Measurements from ENCODE around the gene CFAP45. TPM values are rescaled to one million over a fixed set of nuclear protein-coding genes. Genes with fewer than 3 reads are reported as not detected.

The CFAP45 gene
- total and polyA plus RNA-seq, 2 donors (not counting 1 experiment from before 2014, with no cell fraction given) = 1.3 to 2.4 TPM

GRCh38 chr1:159898527-159898926, 1.4 kb downstream of the CFAP45 start:
- H3K4me1 Mint-ChIP-seq = peaks cover 15% of the 10 kb centered on the region
- ChIA-PET POLR2A (no interaction called here), CTCF (no interaction called here)
- DNase-seq (peak; percentile 50), ATAC-seq (ENCODE audit: low read depth) (peak; percentile 41)
- no peak overlapping the region for H3K4me3 Mint-ChIP-seq
- no CpG with 5 or more reads among the region's 3 CpGs for WGBS (ENCODE audit: insufficient coverage)
- Histone ChIP-seq H3K27me3 (replicated peaks in 1 of 4; ENCODE audit: control extremely low read depth in 1 of 4, control insufficient read depth in 3 of 4, insufficient read depth in 4 of 4, low read length in 3 of 4) (peaks cover 0 to 11% (median 0%) of the 10 kb centered on the region in 4 experiments), H3K9me3 (ENCODE audit: control extremely low read depth in 1 of 3, control insufficient read depth in 2 of 3, insufficient read depth in 1 of 3, low read length in 2 of 3) (peaks cover 0 to 3% (median 0%) of the 10 kb centered on the region in 3 donors), H3K79me2 (ENCODE audit: control insufficient read depth, insufficient read depth, low read length) (no peaks in the 10 kb centered on the region), H3K4me1 (ENCODE audit: control insufficient read depth in 2 of 2, insufficient read depth in 2 of 2, low read length in 2 of 2) (peaks cover 9 to 11% of the 10 kb centered on the region in 2 donors), H3K4me2 (replicated peaks; ENCODE audit: low read depth, low read length, poor library complexity, severe bottlenecking) (peak overlapping the region; percentile 35), H4K20me1 (ENCODE audit: control insufficient read depth, insufficient read depth, low read length, poor library complexity, severe bottlenecking) (no peaks in the 10 kb centered on the region), H3K9ac (ENCODE audit: low read length) (no peak overlapping the region), H2AFZ (ENCODE audit: insufficient read depth, low read depth, low read length, poor library complexity, severe bottlenecking) (no peak overlapping the region), H3K4me3 (ENCODE audit: control extremely low read depth in 1 of 5, extremely low read depth in 1 of 5, insufficient read depth in 1 of 5, low read depth in 2 of 5, low read length in 4 of 5) (no peak overlapping the region), H3K36me3 (replicated peaks in 1 of 2; ENCODE audit: control extremely low read depth in 1 of 2, control insufficient read depth in 1 of 2, extremely low read depth in 1 of 2, insufficient read depth in 2 of 2, low read length in 1 of 2) (no peaks in the 10 kb centered on the region), H3K27ac (ENCODE audit: low read length in 2 of 2) (peak overlapping the region in 1 of 2 donors; percentile 77)
- H3K27me3 Mint-ChIP-seq = peaks cover 6% of the 10 kb centered on the region
- no peak overlapping the region for H3K27ac Mint-ChIP-seq
- intact Hi-C loops (cut with micrococcal nuclease) = no loop called here
- TF ChIP-seq EZH2 (IDR thresholded peaks at IDR 0.05; ENCODE audit: borderline replicate concordance, insufficient read depth, low read depth, low read length, poor library complexity, severe bottlenecking) (no peak), CTCF (IDR thresholded peaks at IDR 0.05) (no peak)
- no peaks in the 10 kb centered on the region for H3K9me3 Mint-ChIP-seq (ENCODE audit: insufficient read depth)

GRCh38 chr1:159897962-159898361, 2.0 kb downstream of the CFAP45 start:
- CTCF ChIA-PET = no interaction called here

More at GRCh38 chr1:159897962-159898361, 2.0 kb downstream of the CFAP45 start:
- TF ChIP-seq CTCF (IDR thresholded peaks at IDR 0.05) (no peak), EZH2 (IDR thresholded peaks at IDR 0.05; ENCODE audit: borderline replicate concordance, insufficient read depth, low read depth, low read length, poor library complexity, severe bottlenecking) (no peak)
- Histone ChIP-seq H3K9ac (ENCODE audit: low read length) (no peak overlapping the region), H3K9me3 (ENCODE audit: control extremely low read depth in 1 of 3, control insufficient read depth in 2 of 3, insufficient read depth in 1 of 3, low read length in 2 of 3) (peaks cover 0 to 3% (median 0%) of the 10 kb centered on the region in 3 donors), H3K27ac (ENCODE audit: low read length in 2 of 2) (peak overlapping the region in 1 of 2 donors; percentile 77), H4K20me1 (ENCODE audit: control insufficient read depth, insufficient read depth, low read length, poor library complexity, severe bottlenecking) (no peaks in the 10 kb centered on the region), H3K36me3 (replicated peaks in 1 of 2; ENCODE audit: control extremely low read depth in 1 of 2, control insufficient read depth in 1 of 2, extremely low read depth in 1 of 2, insufficient read depth in 2 of 2, low read length in 1 of 2) (no peaks in the 10 kb centered on the region), H2AFZ (ENCODE audit: insufficient read depth, low read depth, low read length, poor library complexity, severe bottlenecking) (no peak overlapping the region), H3K4me1 (ENCODE audit: control insufficient read depth in 2 of 2, insufficient read depth in 2 of 2, low read length in 2 of 2) (peaks cover 9 to 11% of the 10 kb centered on the region in 2 donors), H3K4me3 (ENCODE audit: control extremely low read depth in 1 of 5, extremely low read depth in 1 of 5, insufficient read depth in 1 of 5, low read depth in 2 of 5, low read length in 4 of 5) (no peak overlapping the region), H3K4me2 (replicated peaks; ENCODE audit: low read depth, low read length, poor library complexity, severe bottlenecking) (peak overlapping the region; percentile 35), H3K27me3 (replicated peaks in 1 of 4; ENCODE audit: control extremely low read depth in 1 of 4, control insufficient read depth in 3 of 4, insufficient read depth in 4 of 4, low read length in 3 of 4) (peaks cover 0 to 11% (median 0%) of the 10 kb centered on the region in 4 experiments), H3K79me2 (ENCODE audit: control insufficient read depth, insufficient read depth, low read length) (no peaks in the 10 kb centered on the region)
- Mint-ChIP-seq H3K4me3 (no peak overlapping the region), H3K27ac (no peak overlapping the region), H3K4me1 (peaks cover 15% of the 10 kb centered on the region), H3K27me3 (peaks cover 6% of the 10 kb centered on the region), H3K9me3 (ENCODE audit: insufficient read depth) (no peaks in the 10 kb centered on the region)
- no CpG with 5 or more reads among the region's 3 CpGs for WGBS (ENCODE audit: insufficient coverage)
- POLR2A ChIA-PET = no interaction called here
- no peak for ATAC-seq (ENCODE audit: low read depth)
- intact Hi-C loops (cut with micrococcal nuclease) = no loop called here
- peak; percentile 49 for DNase-seq
